Activated naive CD8-positive, alpha-beta T cell treated with anti-CD3 and anti-CD28 coated beads, Interleukin-2, amount 50 U/mL, for 24 hours (primary cell): Measurements from ENCODE around the gene BGN.

Experiments used
- ATAC-seq: fragments of 150-1000 bp; cut with Tn5 transposase; one replicate; pipeline ENCODE4 v1.10.0; 2021
- DNase-seq: peaks from one replicate; pipeline ENCODE4 v3.0.0; 2021
- H3K27ac Mint-ChIP-seq: one replicate; pipeline ENCODE4 v1.8.0; 2021; ENCODE audit warnings: mild to moderate bottlenecking, mixed read lengths
- H3K27me3 Mint-ChIP-seq: one replicate; pipeline ENCODE4 v1.8.0; 2021; ENCODE audit warnings: mixed read lengths
- H3K36me3 Mint-ChIP-seq: one replicate; pipeline ENCODE4 v1.8.0; 2021; ENCODE audit warnings: low read depth, mixed read lengths
- H3K4me1 Mint-ChIP-seq: one replicate; pipeline ENCODE4 v1.8.0; 2021; ENCODE audit warnings: mixed read lengths
- H3K4me3 Mint-ChIP-seq: one replicate; pipeline ENCODE4 v1.8.0; 2021; ENCODE audit warnings: mild to moderate bottlenecking, moderate library complexity, mixed read lengths
- H3K9me3 Mint-ChIP-seq: one replicate; pipeline ENCODE4 v1.8.0; 2021; ENCODE audit warnings: mixed read lengths

BGN gene

DNA sequence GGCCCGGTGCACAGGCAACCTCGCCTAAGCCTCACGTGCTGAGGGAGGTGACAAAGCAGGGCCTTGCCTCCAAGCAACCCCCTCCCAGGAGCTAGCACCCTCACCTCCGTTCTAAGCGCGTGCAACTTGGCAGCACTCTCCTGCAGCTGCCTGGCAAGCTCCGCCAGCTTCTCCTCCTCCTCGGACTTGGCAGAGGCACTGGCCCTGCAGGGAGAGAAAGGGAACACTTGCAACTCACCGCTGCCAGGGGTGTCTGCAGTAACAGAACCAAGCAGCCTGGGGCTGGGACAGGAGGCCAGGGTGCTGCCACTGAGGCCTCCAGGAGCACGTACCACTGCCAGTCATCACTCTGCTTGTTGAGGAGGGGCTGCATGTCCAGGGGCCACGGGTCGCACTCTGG is 38.6 kb upstream of the BGN start:
- H3K9me3 Mint-ChIP-seq = no peaks in the 10 kb centered on the region
- H3K27ac Mint-ChIP-seq = no peak overlapping the region
- no peak overlapping the region for H3K4me3 Mint-ChIP-seq

DNA sequence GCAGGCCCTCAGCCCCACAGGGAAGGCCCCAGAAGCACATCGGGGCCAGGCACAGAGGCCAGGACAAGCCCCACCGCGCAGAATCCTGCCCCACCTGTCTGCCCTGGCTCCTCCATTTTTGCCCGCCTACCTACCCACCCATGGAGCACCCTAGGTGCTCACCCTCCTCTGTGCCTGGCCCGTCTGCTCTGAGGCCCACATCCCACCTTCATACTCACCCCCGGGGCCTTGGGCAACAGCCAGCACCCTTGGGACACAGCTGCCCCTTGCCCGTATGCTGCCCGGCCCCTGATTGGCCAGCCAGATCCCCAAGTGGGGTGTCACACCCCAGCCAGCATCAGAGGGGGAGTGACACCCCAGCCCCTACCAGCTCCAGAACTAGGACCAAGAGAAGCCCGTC is 38.1 kb upstream of the BGN start:
- H3K9me3 Mint-ChIP-seq = no peaks in the 10 kb centered on the region
- no peaks in the 10 kb centered on the region for H3K4me1 Mint-ChIP-seq
- no peak for DNase-seq
- H3K36me3 Mint-ChIP-seq = peaks cover 15% of the 10 kb centered on the region
- H3K27me3 Mint-ChIP-seq = no peaks in the 10 kb centered on the region
- H3K27ac Mint-ChIP-seq = no peak overlapping the region
- H3K4me3 Mint-ChIP-seq = no peak overlapping the region
- ATAC-seq = no peak

More for the DNA sequence above, 38.6 kb upstream of the BGN start:
- Mint-ChIP-seq H3K27me3 (no peaks in the 10 kb centered on the region), H3K4me1 (no peaks in the 10 kb centered on the region), H3K36me3 (peaks cover 13% of the 10 kb centered on the region)
- DNase-seq (no peak), ATAC-seq (no peak)

DNA sequence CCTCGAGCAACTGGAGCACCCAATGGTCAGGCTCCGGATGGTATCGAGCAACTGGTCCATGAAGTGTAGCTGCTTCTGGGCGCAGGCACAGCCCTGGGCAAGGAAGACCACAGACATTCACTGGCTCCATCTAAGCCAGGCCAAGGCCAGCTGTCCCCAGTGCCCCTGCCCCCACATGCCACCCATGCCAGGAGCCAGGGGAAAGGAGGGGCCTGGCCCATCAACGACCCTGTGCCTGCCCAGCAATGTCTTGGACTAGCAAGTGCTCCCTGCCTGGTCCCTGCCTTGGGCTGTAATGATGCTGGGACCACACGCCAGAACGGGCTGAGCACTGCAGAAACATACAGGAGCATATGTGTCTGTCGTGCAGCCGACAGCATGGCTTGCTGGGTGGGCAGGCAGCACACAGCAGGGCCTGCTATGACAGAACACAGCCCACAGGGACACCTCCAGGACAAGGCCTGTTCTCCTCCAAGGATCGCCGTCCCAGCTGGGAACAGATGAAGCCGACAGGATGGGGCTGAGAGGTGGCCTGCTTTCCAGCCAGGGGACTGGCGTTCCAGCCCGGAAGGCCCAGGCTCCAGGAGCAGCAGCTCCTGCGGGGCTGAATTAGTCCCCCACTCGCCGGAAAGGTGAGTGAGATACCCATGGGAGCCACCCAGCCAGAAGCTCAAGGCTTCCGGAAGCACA is 37.5 kb upstream of the BGN start:
- no peak overlapping the region for H3K4me3 Mint-ChIP-seq
- no peaks in the 10 kb centered on the region for H3K27me3 Mint-ChIP-seq
- ATAC-seq (no peak), DNase-seq (no peak)
- H3K9me3 Mint-ChIP-seq = no peaks in the 10 kb centered on the region
- H3K4me1 Mint-ChIP-seq = no peaks in the 10 kb centered on the region
- peaks cover 15% of the 10 kb centered on the region for H3K36me3 Mint-ChIP-seq
- no peak overlapping the region for H3K27ac Mint-ChIP-seq

DNA sequence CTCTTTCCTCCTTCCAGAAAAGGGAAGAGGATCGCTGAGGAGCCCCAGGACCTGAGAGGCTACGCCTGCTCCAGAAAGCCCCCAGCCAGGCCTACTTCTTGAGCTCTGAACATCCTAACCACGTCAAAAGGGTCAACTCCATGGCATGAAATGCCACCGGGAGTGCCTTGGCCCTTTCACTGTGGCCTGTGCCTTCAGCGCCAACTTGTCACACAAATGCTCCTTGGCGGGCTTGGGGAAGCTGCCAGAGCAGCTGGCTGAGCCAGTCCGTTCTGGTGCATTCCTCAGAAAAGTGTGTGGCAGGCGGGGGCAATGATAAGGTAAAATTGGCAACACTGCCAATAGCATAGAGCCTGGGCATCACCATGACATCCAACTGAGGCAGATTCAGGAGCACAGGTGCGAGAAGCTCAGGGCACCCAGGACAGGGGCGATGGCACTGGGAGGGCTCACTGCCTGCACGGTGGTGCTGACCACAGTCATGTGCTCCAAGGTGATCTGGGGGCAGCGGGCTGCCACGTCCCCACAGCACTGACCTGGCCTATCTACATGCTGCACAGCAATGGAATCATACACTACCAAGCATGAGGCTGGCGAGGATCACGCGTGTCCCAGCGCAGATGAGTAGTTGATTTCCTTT is 36.8 kb upstream of the BGN start:
- Mint-ChIP-seq H3K4me1 (no peaks in the 10 kb centered on the region), H3K27me3 (no peaks in the 10 kb centered on the region), H3K36me3 (peaks cover 15% of the 10 kb centered on the region), H3K27ac (no peak overlapping the region), H3K9me3 (no peaks in the 10 kb centered on the region), H3K4me3 (no peak overlapping the region)
- DNase-seq (no peak), ATAC-seq (no peak)

DNA sequence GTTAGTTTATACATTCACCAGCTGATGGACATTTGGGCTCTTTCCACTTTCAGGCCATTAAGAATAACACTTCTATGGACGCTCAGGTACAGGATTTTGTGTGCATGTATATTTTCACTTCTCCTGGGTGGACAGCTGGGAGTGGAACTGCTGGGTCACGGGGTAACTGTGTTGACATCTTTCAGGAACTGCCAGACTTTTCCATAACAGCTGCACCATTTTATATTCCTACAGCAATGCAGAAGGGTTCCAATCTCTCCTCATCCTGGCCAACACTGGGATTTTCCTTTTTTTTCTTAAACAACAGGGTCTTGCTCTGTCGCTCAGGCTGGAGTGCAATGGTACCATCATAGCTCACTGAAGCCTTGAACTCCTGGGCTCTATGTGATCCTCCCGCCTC is 36.3 kb upstream of the BGN start:
- Mint-ChIP-seq H3K36me3 (peaks cover 15% of the 10 kb centered on the region), H3K9me3 (no peaks in the 10 kb centered on the region), H3K4me1 (no peaks in the 10 kb centered on the region), H3K27ac (no peak overlapping the region), H3K27me3 (no peaks in the 10 kb centered on the region), H3K4me3 (no peak overlapping the region)
- ATAC-seq (no peak), DNase-seq (no peak)

DNA sequence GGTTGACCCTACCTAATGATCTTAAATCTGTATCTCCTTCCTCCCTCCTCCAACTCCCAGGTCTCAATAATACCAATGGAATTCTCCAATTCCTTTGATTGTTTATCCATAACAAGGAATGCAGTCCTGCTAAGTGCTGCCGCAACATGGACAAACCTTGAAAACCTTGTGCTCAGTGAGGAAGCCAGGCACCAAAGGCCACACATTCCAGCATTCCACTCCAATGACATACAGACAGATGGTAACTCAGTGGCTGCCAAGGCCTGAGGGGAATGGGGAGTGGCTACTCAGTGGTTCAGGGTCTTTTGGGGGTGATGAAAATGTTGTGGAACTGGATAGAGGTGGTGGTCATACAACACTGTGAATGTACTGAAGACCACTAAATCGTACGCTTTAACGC is 34.8 kb upstream of the BGN start:
- H3K36me3 Mint-ChIP-seq = peaks cover 17% of the 10 kb centered on the region
- no peak for DNase-seq
- no peak for ATAC-seq
- no peak overlapping the region for H3K27ac Mint-ChIP-seq
- H3K4me1 Mint-ChIP-seq = peaks cover 2% of the 10 kb centered on the region
- H3K4me3 Mint-ChIP-seq = no peak overlapping the region
- H3K27me3 Mint-ChIP-seq = no peaks in the 10 kb centered on the region
- H3K9me3 Mint-ChIP-seq = no peaks in the 10 kb centered on the region

DNA sequence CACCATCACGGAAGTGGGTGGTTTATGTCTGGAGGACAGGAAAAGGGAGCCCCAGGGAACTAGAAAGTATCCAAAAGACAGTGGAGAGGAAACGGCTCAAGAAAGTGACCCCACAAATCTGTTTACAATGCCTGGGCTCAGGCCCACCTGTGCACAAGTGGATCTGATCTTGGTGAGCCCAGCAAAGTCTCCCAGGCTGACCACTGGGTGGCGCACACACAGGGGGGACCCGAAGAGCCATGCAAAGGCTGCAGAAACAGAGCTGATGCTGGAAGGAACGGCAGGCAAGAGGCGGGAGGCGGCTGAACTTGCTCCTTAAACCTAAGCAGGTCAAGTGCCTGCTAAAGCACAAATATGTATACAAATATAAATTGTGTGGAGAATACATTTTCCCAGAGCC is 34.0 kb upstream of the BGN start:
- DNase-seq (peak; percentile 44), ATAC-seq (no peak)
- Mint-ChIP-seq H3K27ac (no peak overlapping the region), H3K36me3 (peaks cover 17% of the 10 kb centered on the region), H3K9me3 (no peaks in the 10 kb centered on the region), H3K4me3 (no peak overlapping the region), H3K27me3 (no peaks in the 10 kb centered on the region), H3K4me1 (peaks cover 2% of the 10 kb centered on the region)

DNA sequence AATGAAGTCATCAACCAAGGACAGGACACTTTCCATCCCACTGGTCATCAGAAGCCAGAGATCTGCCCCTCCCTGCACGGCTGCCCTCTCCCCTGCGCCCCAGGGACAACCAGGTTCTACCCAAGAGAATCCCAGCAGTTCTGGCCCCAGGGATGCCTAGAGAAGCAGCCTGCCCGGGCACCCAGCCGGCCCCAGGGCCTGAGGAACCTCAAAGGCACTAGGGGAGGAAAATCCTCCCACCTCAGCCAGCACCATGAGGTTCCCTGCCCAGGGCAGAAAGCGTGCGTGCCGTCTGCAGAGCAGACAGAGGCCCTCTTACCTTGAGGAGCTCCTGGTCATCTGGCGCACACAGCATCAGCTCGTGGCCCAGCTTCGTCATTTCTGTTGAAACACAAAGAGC is 32.5 kb upstream of the BGN start:
- Mint-ChIP-seq H3K4me3 (no peak overlapping the region), H3K27me3 (no peaks in the 10 kb centered on the region), H3K4me1 (peaks cover 2% of the 10 kb centered on the region), H3K9me3 (no peaks in the 10 kb centered on the region), H3K27ac (no peak overlapping the region), H3K36me3 (peaks cover 14% of the 10 kb centered on the region)
- no peak for DNase-seq
- ATAC-seq = no peak

DNA sequence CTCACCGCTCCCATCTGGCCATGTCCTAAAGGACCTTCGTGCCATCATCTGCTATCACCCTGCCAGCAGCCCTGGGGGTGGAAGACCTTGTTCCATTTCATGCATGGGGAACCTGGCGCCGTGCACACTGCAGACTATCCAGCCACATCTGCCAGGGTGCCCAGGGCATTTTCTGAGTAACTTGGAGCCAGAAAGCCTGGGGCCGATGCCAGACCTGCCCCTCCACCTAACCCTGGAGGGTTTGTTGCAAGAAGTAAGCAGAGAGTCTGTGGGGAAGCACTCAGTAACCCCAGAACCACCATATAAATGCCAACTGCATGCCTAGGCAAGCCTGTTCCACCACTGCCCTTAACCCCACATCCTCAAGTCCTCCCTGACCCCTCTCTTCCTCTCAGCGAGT is 31.7 kb upstream of the BGN start:
- Mint-ChIP-seq H3K4me3 (no peak overlapping the region), H3K36me3 (peaks cover 17% of the 10 kb centered on the region), H3K27ac (no peak overlapping the region), H3K27me3 (no peaks in the 10 kb centered on the region), H3K4me1 (peaks cover 2% of the 10 kb centered on the region), H3K9me3 (no peaks in the 10 kb centered on the region)
- DNase-seq (no peak), ATAC-seq (peak; percentile 22)

DNA sequence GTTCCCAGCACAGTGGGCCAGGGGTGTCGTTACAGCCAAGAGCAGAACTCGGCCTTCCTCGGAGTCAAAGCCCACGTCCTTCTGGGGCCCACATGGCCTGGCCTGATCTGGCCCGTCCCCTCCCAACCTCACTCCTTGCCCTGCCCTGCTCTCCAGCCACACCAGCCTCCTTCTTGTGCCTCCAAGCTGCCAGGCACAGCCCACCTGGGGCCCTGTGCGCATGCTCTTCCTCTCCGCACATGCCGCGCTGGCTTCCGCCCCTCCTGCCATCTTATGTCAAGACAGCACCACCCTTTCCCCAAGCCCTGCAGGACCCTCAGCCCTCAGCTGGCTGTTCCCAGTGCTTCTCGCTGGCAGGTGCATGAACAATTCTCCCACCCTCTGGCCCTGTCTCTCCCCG is 31.2 kb upstream of the BGN start:
- Mint-ChIP-seq H3K9me3 (no peaks in the 10 kb centered on the region), H3K36me3 (peaks cover 17% of the 10 kb centered on the region), H3K27ac (no peak overlapping the region), H3K27me3 (no peaks in the 10 kb centered on the region), H3K4me3 (no peak overlapping the region), H3K4me1 (peaks cover 2% of the 10 kb centered on the region)
- DNase-seq (no peak), ATAC-seq (no peak)

DNA sequence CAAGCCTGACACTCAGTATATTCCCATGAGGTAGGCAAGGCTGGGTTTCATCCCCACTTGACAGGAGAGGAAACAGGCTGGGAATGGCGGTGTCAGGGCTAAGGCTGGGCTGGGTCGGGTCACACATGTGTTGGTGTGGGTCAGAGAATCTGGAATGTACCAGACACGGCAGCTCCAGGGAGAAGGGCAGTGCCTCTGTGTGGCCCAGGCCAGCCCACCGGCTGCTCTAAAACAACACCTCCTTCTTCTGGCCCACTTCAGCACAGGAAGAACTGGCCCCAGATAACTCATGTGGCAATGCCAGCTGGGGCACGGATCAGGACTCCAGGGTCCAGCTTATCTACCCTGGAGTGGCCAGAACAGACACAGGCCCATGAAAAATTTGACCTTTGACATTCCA is 30.7 kb upstream of the BGN start:
- Mint-ChIP-seq H3K27ac (no peak overlapping the region), H3K4me3 (no peak overlapping the region), H3K27me3 (no peaks in the 10 kb centered on the region), H3K4me1 (peaks cover 4% of the 10 kb centered on the region), H3K36me3 (peaks cover 14% of the 10 kb centered on the region), H3K9me3 (no peaks in the 10 kb centered on the region)
- no peak for ATAC-seq
- DNase-seq = no peak

DNA sequence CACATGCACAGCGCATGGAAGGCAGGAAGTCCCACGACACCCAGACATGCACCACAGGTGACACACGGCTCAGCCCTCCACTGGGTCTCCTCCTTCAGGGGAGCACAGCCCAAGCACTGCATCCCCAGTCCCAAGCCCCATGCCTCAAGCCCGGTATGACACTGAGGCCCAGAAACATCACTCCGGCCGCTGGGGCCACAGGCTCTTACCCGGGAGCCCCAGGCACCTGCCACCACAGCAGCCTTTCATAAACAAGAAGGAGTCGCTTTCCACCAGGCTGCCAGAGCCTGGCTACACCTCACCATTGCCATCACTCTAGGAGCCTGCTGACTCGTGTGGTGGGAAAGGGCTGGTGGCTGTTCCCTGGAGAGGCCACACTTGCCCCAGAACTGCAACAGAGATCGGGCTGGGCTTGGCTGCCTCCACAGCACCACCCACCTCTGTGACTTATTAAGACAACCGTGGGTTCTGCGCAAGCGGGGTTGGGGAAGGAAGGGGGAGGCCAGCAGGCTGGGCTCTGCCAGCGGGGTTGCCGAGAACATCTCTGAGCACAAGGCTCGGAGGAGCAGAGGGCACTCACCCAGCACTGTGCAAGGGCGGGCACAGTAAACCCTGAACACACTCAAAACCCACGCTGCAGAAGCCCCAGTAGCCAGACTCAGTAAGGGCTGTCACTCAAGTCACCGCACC is 28.9 kb upstream of the BGN start:
- Mint-ChIP-seq H3K4me3 (no peak overlapping the region), H3K36me3 (peaks cover 7% of the 10 kb centered on the region), H3K9me3 (no peaks in the 10 kb centered on the region), H3K4me1 (peaks cover 6% of the 10 kb centered on the region), H3K27me3 (no peaks in the 10 kb centered on the region), H3K27ac (no peak overlapping the region)
- ATAC-seq = no peak
- no peak for DNase-seq

DNA sequence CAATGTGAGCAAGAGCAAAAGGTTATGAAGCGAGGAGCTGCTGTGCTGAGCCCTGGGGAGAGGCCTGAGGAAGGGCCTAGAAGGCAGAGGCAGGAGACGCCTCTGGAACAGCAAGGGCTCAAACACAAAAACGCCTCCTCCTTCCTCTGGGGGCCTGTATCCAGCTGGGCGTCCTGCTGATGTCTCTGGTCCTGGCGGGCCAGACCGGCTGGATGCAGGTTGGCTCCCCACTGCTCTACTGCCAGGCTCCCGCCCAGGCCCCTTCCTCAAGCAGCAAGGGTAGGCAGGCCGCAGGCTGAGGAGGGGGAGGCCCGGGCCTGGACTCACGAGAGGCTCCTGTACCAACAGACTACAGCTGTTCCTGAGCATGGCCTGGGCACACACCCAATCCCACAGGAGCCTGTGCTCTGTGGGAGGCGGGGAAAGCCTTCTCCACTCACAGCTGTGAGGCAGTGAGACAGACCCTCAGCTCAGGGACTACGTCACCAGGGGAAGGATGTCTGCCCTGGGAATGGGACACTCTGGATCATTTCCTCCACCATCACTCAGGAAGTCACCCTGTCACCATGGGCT is 26.7 kb upstream of the BGN start:
- DNase-seq (no peak), ATAC-seq (no peak)
- no peak overlapping the region for H3K27ac Mint-ChIP-seq
- H3K9me3 Mint-ChIP-seq = no peaks in the 10 kb centered on the region
- peaks cover 5% of the 10 kb centered on the region for H3K36me3 Mint-ChIP-seq
- no peak overlapping the region for H3K4me3 Mint-ChIP-seq
- H3K4me1 Mint-ChIP-seq = peaks cover 6% of the 10 kb centered on the region
- no peaks in the 10 kb centered on the region for H3K27me3 Mint-ChIP-seq

DNA sequence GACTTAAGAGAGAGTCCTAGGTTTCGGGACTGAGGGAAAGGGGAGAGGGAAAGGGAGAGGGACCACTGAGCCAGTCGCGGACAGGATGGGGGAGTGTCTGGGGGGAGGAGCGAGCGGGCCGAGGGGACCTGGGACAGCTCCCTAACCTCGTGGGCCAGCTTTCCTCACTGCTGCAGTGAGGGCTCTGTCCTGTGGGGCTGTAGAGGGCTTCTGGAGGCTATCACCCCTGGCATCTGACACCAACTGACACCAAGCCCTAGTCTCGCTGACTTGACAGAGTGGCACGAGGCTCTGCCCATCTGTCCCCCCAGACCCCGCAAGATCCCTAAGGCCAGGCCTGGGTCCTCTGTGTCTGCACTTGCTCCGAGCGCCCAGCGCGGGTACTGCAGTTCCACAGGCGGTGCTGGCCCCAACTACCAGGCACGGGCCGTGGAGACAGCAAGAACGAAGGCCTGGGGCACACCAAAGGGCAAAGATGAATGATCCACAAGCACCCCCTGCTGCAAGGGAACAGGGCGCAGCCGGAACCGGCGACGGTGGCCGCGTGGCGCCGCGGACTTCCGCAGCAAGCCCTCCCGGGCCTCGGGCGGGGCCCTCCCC is 24.9 kb upstream of the BGN start:
- Mint-ChIP-seq H3K36me3 (peaks cover 3% of the 10 kb centered on the region), H3K27ac (peak overlapping the region; percentile 77), H3K9me3 (no peaks in the 10 kb centered on the region), H3K27me3 (no peaks in the 10 kb centered on the region), H3K4me1 (peaks cover 7% of the 10 kb centered on the region), H3K4me3 (peak overlapping the region; percentile 83)
- ATAC-seq (peak; percentile 22), DNase-seq (peak; percentile 31)
